HepG2 (cell line): Measurements from ENCODE around the gene IL1A. TPM values are rescaled to one million over a fixed set of nuclear protein-coding genes. Genes with fewer than 3 reads are reported as not detected.
A peak's percentile ranks its signal among the peaks of the same experiment; 100 is the strongest.

Experiments
- ARNT2 ChIP-seq: sonication (generic); formaldehyde crosslinking; IDR thresholded peaks from 2 replicates; pipeline ENCODE4 v1.8.0; 2022; ENCODE audit warnings: mild to moderate bottlenecking, low read depth, missing genetic modification reagents, moderate library complexity
- EZH2 ChIP-seq: conservative IDR thresholded peaks from 2 replicates; pipeline ENCODE4 v1.6.1; 2012; ENCODE audit warnings: mild to moderate bottlenecking, low read depth, low read length, moderate library complexity
- PHF8 ChIP-seq: sonication (generic); formaldehyde crosslinking; IDR thresholded peaks from 2 replicates; pipeline ENCODE4 v1.5.0; 2020; ENCODE audit warnings: missing genetic modification reagents
- ZNF451 ChIP-seq: sonication (generic); formaldehyde crosslinking; IDR thresholded peaks from 2 replicates; pipeline ENCODE4 v1.5.0; 2020; ENCODE audit warnings: mild to moderate bottlenecking, missing genetic modification reagents
- polyA plus RNA-seq, 8 experiments: library from polyadenylated mRNA; depleted of rRNA in 3 of 8; stranded (reverse) in 7 of 8; unstranded in 1 of 8; fragments of >200 nt; fragmentation: Illumina TruSeq in 4 of 8; extraction: Trizol in 4 of 8; gene quantifications; 2 replicates each; pipeline versions ENCODE4 v1.2.1 to v1.2.3, GENCODE V29; 2011 to 2016; ENCODE audit warnings: low read depth in 4 of 8, missing spikeins in 1 of 8, mixed read lengths in 1 of 8; ENCODE audit not compliant: insufficient read depth in 1 of 8
- total RNA-seq, 5 experiments: library from RNA; depleted of rRNA; stranded (reverse); fragments of >200 nt; fragmentation: Illumina TruSeq; extraction: Trizol; gene quantifications; 2 replicates each; pipeline ENCODE4 v1.2.3, GENCODE V29; 2016; ENCODE audit warnings: low read depth in 1 of 5
- TF ChIP-seq, protein P1 (sequence below): sonication (generic); formaldehyde crosslinking; IDR thresholded peaks from 2 replicates; pipeline ENCODE4 v1.8.0; 2022; ENCODE audit warnings: missing genetic modification reagents, mild to moderate bottlenecking, borderline replicate concordance
- TF ChIP-seq, protein P2 (sequence below): sonication (generic); formaldehyde crosslinking; IDR thresholded peaks from 2 replicates; pipeline ENCODE4 v1.4.0; 2020; ENCODE audit warnings: mild to moderate bottlenecking, missing genetic modification reagents

Gene IL1A
- total and polyA plus RNA-seq, 2 of the 13 experiments (the other 11 are each of a cell fraction or from before 2014, with no cell fraction given), result not detected

DNA sequence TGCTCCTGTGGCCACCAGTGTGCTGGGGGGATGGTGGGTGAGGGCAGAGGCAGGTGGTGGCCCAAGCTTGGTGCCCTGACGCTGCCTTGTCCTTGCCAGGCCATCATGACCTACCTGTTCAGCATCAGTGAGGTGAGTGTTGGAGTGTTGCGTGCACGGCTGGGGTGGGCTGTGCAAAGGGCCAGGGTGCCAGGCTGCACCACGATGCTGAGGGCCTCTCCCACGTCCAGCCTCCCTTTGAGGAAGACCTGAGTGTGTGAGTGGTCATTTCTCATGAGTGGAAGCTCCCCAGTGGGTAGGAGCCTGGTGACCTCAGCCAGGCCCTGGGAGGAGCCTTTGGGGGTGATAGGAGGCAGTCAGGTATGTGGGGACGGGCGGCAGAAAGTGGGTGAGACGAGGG is 60.3 kb downstream of the IL1A start (continued):
- peak; percentile 61; the same call in 1 of the 2 replicates for TF ChIP-seq ZNF451 (CRISPR knock-in tag)
- TF ChIP-seq, protein P1, sequence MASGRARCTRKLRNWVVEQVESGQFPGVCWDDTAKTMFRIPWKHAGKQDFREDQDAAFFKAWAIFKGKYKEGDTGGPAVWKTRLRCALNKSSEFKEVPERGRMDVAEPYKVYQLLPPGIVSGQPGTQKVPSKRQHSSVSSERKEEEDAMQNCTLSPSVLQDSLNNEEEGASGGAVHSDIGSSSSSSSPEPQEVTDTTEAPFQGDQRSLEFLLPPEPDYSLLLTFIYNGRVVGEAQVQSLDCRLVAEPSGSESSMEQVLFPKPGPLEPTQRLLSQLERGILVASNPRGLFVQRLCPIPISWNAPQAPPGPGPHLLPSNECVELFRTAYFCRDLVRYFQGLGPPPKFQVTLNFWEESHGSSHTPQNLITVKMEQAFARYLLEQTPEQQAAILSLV (CRISPR knock-in tag), result no peak
- no peak for TF ChIP-seq ARNT2 (CRISPR knock-in tag)
- TF ChIP-seq, protein P2, sequence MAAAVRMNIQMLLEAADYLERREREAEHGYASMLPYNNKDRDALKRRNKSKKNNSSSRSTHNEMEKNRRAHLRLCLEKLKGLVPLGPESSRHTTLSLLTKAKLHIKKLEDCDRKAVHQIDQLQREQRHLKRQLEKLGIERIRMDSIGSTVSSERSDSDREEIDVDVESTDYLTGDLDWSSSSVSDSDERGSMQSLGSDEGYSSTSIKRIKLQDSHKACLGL, result no peak
- no peak for TF ChIP-seq PHF8 (CRISPR knock-in tag)
- TF ChIP-seq EZH2, result no peak
- TF ChIP-seq, all 625 proteins: peak for 3

Other genes with a start within 250 kb of the IL1A start
- 46.0 and 70.8 TPM in 2 replicates for gene POLR1B, start 242.0 kb downstream of the IL1A start, total RNA-seq (2016; rRNA removed; fragmentation: Illumina TruSeq; extraction: Trizol)
- 17.5 and 18.3 TPM in 2 replicates for gene POLR1B, start 242.0 kb downstream of the IL1A start, polyA plus RNA-seq (2011; rRNA removed)
- gene CHCHD5, start 199.9 kb downstream of the IL1A start, total RNA-seq (2016; rRNA removed; fragmentation: Illumina TruSeq; extraction: Trizol), result 22.8 and 23.9 TPM in 2 replicates
- 19.0 and 22.7 TPM in 2 replicates for gene CHCHD5, start 199.9 kb downstream of the IL1A start, polyA plus RNA-seq (2011; rRNA removed)
- gene SLC20A1, start 138.6 kb downstream of the IL1A start, total RNA-seq (2016; rRNA removed; fragmentation: Illumina TruSeq; extraction: Trizol), result 60.1 and 85.9 TPM in 2 replicates
- gene SLC20A1, start 138.6 kb downstream of the IL1A start, polyA plus RNA-seq (2011; rRNA removed), result 54.0 and 70.6 TPM in 2 replicates
- 2.4 and 4.2 TPM in 2 replicates for gene NT5DC4, start 63.5 kb downstream of the IL1A start, total RNA-seq (2016; rRNA removed; fragmentation: Illumina TruSeq; extraction: Trizol)
- 0.04 and 0.07 TPM in 2 replicates for gene NT5DC4, start 63.5 kb downstream of the IL1A start, polyA plus RNA-seq (2011; rRNA removed)
- 9.5 and 21.5 TPM in 2 replicates for gene CKAP2L, start 19.9 kb downstream of the IL1A start, total RNA-seq (2016; rRNA removed; fragmentation: Illumina TruSeq; extraction: Trizol)
- 3.9 and 7.1 TPM in 2 replicates for gene CKAP2L, start 19.9 kb downstream of the IL1A start, polyA plus RNA-seq (2011; rRNA removed)
- gene IL1B, start 52.3 kb upstream of the IL1A start, total RNA-seq (2016; rRNA removed; fragmentation: Illumina TruSeq; extraction: Trizol), result not detected in 2 replicates
- gene IL1B, start 52.3 kb upstream of the IL1A start, polyA plus RNA-seq (2011; rRNA removed), result 0.08 and 0.18 TPM in 2 replicates
- not detected in 2 replicates for gene IL37, start 126.7 kb upstream of the IL1A start, total RNA-seq (2016; rRNA removed; fragmentation: Illumina TruSeq; extraction: Trizol)
- 0.16 TPM in 1 of 2 replicates, not detected in the other for gene IL37, start 126.7 kb upstream of the IL1A start, polyA plus RNA-seq (2011; rRNA removed)
- not detected in 2 replicates for gene IL36G, start 193.5 kb upstream of the IL1A start, total RNA-seq (2016; rRNA removed; fragmentation: Illumina TruSeq; extraction: Trizol)
- 0.14 TPM in 1 of 2 replicates, not detected in the other for gene IL36G, start 193.5 kb upstream of the IL1A start, polyA plus RNA-seq (2011; rRNA removed)
- gene IL36A, start 221.0 kb upstream of the IL1A start, total RNA-seq (2016; rRNA removed; fragmentation: Illumina TruSeq; extraction: Trizol), result not detected in 2 replicates
- gene IL36A, start 221.0 kb upstream of the IL1A start, polyA plus RNA-seq (2011; rRNA removed), result not detected in 2 replicates